Measurements from ENCODE around the gene CHST11. TPM values are rescaled to one million over a fixed set of nuclear protein-coding genes. Genes with fewer than 3 reads are reported as not detected.

Gene CHST11
- total and polyA plus RNA-seq, 8 donors: 11.1 to 56.9 (median 14.8) TPM

DNA sequence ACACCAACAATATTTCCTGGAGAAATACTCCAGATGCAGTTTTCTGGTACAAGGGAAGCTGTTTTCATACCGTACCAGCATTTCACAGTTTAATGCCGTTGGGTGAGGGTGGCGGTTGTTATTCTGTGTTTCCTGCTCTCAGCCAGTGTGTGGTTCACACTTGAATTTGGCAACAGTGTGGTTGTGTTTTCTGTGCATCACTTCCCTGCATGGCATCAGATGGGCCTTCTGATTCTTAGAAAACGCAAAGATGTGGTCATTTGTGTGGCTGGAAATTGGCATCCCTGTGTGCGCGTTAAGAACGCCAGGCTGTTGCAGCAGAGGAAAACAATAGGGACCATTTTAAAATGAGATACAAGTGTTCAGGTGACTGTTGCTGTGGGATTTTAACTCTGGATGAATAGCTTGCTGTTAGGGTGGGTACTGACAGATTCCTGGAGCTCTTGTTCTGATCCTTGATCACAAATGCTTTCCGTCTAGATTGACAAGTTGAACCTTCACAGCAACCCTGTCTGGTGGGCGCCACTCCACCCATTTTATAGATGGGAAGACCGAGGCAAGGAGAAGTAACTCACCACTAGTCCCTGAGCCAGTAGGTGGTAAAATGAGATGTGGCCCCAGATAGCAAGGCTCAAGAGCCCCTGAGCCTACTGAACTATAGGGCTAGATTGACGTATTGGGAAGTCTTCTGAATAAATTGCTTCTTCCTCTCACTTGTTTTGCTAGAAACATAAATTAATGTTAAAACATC lies 231.2 kb downstream of the CHST11 start:
- no peak overlapping the region for H3K4me3 ChIP-seq
- intact Hi-C loops (cut with DNase I): no loop called here
- no peaks in the 10 kb centered on the region for H3K9me3 ChIP-seq
- H3K27me3 ChIP-seq: no peaks in the 10 kb centered on the region
- H3K4me1 ChIP-seq: peaks cover 5 to 92% of the 10 kb centered on the region in 2 donors
- no peaks in the 10 kb centered on the region for H3K36me3 ChIP-seq
- TF ChIP-seq, protein P1, sequence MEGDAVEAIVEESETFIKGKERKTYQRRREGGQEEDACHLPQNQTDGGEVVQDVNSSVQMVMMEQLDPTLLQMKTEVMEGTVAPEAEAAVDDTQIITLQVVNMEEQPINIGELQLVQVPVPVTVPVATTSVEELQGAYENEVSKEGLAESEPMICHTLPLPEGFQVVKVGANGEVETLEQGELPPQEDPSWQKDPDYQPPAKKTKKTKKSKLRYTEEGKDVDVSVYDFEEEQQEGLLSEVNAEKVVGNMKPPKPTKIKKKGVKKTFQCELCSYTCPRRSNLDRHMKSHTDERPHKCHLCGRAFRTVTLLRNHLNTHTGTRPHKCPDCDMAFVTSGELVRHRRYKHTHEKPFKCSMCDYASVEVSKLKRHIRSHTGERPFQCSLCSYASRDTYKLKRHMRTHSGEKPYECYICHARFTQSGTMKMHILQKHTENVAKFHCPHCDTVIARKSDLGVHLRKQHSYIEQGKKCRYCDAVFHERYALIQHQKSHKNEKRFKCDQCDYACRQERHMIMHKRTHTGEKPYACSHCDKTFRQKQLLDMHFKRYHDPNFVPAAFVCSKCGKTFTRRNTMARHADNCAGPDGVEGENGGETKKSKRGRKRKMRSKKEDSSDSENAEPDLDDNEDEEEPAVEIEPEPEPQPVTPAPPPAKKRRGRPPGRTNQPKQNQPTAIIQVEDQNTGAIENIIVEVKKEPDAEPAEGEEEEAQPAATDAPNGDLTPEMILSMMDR (IDR thresholded peaks at IDR 0.05): no peak
- H3K27ac ChIP-seq: peak overlapping the region in 1 of 2 donors; percentile 83
- no peak for DNase-seq
- ATAC-seq: no peak

DNA sequence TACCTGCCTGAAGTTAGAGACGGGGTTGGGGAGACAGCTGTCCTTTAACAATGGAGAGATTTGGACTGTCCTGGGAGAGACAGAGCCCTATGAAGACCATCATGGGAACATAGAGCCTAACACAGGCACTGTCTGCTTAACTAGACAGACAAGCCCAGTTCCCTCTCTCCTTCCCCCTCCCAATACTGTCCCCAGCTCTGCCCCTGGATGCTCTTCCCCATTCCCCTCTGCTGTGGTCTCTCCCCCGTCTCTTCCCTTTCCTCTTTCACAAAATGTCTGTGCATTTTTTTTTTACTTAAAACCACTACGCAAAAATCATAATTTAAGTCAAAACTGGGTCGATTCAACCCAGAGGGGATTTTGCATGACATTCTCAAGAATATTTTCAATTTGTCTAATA lies 232.9 kb downstream of the CHST11 start:
- intact Hi-C loops (cut with DNase I): no loop called here
- Histone ChIP-seq H3K9me3 (no peaks in the 10 kb centered on the region), H3K27ac (peak overlapping the region in 1 of 2 donors; percentile 4), H3K4me1 (peaks cover 13 to 91% of the 10 kb centered on the region in 2 donors), H3K4me3 (no peak overlapping the region), H3K27me3 (no peaks in the 10 kb centered on the region), H3K36me3 (no peaks in the 10 kb centered on the region)
- peak; percentile 42 for ATAC-seq
- TF ChIP-seq, protein P1 (IDR thresholded peaks at IDR 0.05): no peak
- no peak for DNase-seq

DNA sequence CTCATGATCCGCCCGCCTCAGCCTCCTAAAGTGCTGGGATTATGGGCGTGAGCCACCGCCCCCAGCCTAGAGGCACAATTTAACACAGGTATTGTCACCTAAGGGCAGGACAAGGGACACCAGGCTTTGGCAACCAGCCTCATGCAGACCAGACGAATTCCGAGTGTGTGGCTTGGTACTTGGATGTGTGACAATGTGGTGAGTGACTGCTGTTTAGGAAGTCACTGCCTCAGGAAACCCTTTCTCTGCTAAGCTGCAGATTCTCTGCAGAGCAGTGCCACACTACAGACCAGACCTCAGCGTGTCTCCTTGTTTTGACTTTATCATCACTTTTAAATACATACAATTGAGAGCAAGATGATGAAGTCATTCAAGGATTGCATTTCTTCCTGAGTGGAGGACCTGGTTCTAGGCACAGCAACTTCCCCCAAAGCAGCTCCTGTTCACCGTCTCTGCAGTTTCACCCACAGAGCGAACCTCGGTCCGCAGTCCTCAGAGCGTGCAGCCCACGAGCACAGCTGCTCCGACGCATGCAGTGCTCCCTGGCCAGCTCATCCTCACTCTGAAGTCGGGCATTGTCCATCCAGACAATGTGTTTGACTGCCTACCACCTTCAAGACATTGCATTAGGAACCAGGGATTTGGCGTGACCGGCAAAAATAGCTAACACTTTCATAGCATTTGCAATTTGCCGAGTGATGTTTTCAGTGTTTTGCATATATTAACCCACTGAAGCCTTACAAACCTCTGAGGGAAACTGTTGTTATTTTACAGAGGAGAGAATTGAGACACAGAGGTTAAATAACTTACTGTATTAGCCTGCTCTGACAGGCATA lies 235.2 kb downstream of the CHST11 start:
- Histone ChIP-seq H3K4me1 (peaks cover 18 to 82% of the 10 kb centered on the region in 2 donors), H3K27me3 (no peaks in the 10 kb centered on the region), H3K9me3 (no peaks in the 10 kb centered on the region), H3K36me3 (no peaks in the 10 kb centered on the region), H3K4me3 (no peak overlapping the region), H3K27ac (no peak overlapping the region)
- DNase-seq (no peak), ATAC-seq (no peak)
- TF ChIP-seq, protein P1 (IDR thresholded peaks at IDR 0.05): no peak
- intact Hi-C loops (cut with DNase I): no loop called here

DNA sequence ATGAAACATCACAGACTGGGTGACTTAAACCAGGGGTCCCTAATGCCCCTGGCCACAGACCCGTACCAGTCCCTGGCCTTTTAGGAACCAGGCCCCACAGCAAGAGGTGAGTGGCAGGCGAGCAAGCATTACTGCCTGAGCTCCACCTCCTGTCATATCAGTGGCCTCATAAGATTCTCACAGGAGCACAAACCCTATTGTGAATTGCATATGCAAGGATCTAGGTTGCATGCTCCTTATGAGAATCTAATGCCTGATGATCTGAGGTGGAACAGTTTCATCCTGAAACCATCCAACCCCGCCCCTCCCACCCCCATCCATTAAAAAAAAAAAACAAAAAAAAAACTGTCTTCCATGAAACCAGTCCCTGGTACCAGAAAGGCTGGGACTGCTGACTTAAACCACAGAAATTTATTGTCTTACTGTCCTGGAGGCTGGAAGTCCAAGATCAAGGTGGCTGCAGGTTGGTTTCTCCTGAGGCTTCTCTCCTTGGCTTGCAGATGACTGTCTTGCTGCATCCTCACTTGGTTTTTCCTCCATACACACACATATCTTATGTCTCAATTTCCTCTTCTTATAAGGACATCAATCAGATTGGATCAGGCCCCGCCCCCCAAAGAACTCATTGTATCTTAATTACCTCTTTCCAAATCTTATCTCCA lies 235.9 kb downstream of the CHST11 start:
- DNase-seq (no peak), ATAC-seq (no peak)
- no peak overlapping the region for H3K4me3 ChIP-seq
- no peaks in the 10 kb centered on the region for H3K27me3 ChIP-seq
- peaks cover 18 to 75% of the 10 kb centered on the region in 2 donors for H3K4me1 ChIP-seq
- TF ChIP-seq, protein P1 (IDR thresholded peaks at IDR 0.05): no peak
- no peak overlapping the region for H3K27ac ChIP-seq
- intact Hi-C loops (cut with DNase I): no loop called here
- no peaks in the 10 kb centered on the region for H3K9me3 ChIP-seq
- H3K36me3 ChIP-seq: no peaks in the 10 kb centered on the region

DNA sequence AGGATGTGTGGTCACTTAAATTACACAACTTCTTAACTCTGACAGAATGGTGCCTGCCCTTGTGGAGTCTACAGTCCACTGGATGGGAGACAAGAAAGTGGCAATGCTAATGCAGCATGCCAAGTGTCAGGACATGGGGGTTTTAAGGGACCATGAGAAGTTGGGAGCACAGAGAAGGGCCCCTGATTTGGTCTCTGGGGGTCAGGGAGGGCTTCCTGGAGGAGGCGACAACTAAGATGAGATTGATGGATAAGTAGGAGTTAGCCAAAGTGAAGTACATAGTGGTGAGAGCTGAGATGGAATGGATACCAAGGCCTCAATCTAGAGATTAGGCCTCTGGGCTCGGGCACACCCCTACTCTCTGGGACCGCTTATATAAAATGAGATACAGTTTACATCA lies 236.7 kb downstream of the CHST11 start:
- TF ChIP-seq, protein P1 (IDR thresholded peaks at IDR 0.05): no peak
- DNase-seq (no peak), ATAC-seq (no peak)
- Histone ChIP-seq H3K4me1 (peaks cover 18 to 72% of the 10 kb centered on the region in 2 donors), H3K9me3 (no peaks in the 10 kb centered on the region), H3K27ac (no peak overlapping the region), H3K27me3 (no peaks in the 10 kb centered on the region), H3K36me3 (no peaks in the 10 kb centered on the region), H3K4me3 (no peak overlapping the region)
- intact Hi-C loops (cut with DNase I): no loop called here

All from left lung (tissue), 10 donors.